GM18868 (cell line): ENCODE measurements around the gene NCOR2.
"Not testable (repeated sequence)": the region's sequence is repeated elsewhere in the genome, so short reads cannot be mapped to it uniquely, and the experiment has no call there.

ENCODE experiments used
- ATAC-seq: cut with Tn5 transposase; IDR thresholded peaks from one replicate; pipeline ENCODE4 v1.9.1; 2021; ENCODE audit warnings: mild to moderate bottlenecking, moderate library complexity; ENCODE audit not compliant: unreplicated experiment

Gene NCOR2

DNA sequence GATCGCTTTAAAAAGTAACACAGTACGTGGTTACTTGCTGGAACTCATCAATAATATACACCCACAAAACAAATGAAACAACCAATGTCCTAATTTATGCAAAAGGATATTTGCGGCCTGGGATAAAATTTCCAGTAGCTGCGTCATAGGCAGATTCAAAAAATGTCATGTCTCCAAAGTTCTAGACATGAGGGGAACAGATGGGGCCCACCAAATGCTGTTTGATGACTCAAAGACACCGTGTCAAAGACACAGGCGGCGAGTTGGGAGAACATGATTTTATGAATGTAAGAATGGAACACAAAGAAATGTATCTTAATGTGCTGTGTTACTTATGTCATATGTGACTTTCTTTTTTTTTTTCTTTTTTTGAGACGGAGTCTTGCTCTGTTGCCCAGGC, 34.3 kb upstream of the NCOR2 start:
- no peak for ATAC-seq

DNA sequence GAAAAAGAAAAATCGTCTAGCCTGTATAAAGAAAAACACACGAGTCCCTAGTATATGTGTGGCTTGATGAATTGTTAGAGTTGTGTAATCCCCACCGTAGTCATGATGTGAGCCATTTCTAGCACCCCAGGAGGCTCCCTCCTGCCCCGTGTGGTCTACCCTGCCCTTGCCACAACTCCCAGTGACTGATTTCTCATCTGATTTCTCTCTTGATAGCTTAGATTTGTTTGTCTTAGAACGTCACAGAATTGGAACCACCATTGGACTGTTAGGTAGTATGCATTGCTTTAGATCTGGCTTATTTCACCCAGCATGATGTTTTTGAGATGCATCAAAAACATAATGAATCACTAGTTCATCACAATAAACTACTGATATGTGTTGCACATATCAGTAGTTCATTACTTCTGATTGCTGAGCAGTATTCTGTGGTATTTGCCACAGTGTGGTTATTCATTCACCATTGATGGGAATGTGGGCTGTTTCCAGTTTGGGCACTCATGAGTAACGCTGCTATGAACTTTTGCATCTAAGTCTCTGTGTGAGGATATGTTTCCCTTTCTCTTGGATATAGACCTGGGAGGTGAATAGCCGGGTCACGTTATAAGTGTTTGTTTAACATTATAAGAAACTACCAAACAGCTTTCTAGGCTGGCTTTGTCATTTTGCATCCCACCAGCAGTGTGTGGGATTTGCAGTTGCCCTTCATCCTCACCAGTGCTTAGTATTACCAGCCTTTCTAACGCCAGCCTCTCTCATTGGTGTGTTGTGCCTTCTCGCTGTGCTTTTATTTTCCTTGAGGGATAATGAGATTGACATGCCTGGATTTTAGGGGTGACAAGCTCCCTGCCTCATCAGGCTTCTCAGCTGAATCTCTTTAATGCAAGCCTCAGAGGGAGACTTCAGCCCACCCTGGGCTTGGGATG, 31.9 kb upstream of the NCOR2 start:
- ATAC-seq: no peak

- ATAC-seq: no peak
Measured at GRCh38 chr12:124597041-124597440, 29.6 kb upstream of the NCOR2 start.

DNA sequence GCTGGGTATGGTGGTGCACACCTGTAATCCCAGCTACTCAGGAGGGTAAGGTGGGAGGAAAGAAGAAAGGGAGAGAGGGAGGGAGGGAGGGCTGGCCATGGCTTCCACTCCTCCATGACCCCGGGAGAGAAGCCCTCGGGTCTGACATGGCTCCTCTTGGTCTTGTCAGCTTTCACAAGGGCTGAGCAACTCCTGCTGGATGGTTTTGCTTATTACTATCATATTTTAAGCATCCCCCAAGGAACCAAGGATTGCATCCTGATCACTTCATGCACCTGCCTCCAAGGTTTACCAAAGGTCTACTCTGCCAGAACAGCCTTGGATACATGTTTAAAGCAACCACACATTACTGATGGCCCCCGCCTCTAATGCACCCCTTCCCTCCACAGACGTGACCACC, 28.0 kb upstream of the NCOR2 start:
- no peak for ATAC-seq

DNA sequence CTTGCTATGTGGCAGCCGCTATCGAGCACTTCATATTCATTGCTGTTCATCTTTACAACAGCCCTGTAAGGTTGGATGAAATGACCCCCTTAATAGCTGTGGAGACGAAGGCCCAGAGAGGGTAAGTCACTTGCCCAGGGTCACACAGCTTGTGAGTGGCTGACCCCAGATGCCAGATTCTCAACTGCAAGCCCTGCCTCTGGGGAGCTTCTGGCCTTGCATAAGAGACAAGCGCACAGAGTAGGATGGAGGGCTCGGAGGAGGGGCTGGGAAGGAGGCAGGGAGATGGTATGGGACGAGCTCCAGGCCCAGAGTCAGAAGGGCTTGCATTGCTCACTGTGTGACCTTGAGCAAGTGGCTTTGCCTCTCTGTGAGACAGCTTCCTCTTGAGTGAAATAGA, 27.4 kb upstream of the NCOR2 start:
- no peak for ATAC-seq

DNA sequence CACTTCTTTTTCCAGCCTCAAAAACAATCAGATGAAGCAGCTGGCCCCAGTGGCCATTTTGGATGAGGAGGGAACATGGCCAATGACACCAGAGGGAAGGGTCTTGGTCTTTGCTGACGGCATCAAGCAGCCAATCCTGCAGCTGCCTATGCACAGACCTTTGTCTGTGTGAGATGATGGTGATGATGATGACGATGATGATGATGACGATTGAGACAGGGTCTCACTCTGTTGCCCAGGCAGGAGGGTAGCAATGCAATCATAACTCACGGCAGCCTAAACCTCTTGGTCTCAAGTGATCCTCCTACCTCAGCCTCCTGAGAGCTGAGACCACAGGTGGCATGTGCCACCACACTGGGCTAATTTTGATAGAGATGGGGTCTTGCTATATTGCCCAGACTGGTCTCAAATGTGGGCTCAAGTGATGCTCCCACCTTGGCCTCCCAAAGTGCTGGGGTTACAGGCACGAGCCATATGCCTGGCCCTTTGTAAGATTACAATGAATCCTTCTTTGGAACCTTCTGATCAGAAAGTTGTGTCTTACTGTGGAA, 26.5 kb upstream of the NCOR2 start:
- ATAC-seq: no peak

- ATAC-seq: no peak
Measured at GRCh38 chr12:124593176-124593575, 25.8 kb upstream of the NCOR2 start.

- peak; percentile 83 for ATAC-seq
Measured at GRCh38 chr12:124592481-124593160, 25.2 kb upstream of the NCOR2 start.

- ATAC-seq: no peak
Measured at GRCh38 chr12:124592050-124592449, 24.6 kb upstream of the NCOR2 start.

DNA sequence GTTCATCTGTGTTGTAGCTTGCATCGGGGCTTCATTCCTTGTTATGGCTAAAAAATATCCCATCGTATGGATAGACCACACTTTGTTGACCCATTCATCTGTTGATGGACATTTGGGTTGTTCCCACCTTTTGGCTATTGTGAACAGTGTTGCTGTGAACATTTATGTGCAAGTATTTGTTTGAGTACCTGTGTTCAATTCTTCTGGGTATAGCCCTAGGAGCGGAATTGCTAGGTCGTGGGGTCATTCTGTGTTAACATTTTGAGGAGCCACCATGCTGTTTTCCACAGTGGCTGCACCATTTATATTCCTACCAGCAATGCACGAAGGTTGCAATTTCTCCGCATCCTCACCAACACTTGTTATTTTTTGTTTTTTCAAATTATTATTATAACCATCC, 23.0 kb upstream of the NCOR2 start:
- ATAC-seq: no peak

DNA sequence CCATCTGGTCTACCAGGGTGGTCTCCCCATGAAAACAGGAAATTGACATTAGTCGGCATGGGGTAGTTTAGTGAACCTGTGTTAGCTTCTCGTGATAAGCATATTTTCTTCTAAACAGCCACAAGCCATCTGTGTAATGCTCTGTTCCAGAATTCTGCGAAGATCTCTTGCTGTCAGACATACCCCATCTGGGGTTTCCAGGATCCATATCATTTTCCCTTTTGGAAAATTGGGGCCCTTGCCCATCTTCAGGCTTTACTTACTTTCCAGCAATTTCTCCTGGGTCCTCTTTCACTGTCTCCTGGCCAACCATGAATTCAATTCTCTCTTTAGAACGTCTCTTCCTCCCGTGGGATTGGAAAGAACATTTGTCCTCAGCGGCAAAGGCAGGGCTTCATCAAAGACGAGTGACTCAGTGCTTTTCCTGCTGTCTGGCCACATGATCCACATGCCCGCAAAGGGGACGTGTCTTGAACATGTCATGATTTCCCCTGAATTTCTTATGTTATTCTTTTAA, 21.4 kb upstream of the NCOR2 start:
- no peak for ATAC-seq

- ATAC-seq: no peak
Measured at GRCh38 chr12:124588018-124588634, 20.7 kb upstream of the NCOR2 start.

- ATAC-seq: no peak
Measured at GRCh38 chr12:124586756-124587155, 19.3 kb upstream of the NCOR2 start.

DNA sequence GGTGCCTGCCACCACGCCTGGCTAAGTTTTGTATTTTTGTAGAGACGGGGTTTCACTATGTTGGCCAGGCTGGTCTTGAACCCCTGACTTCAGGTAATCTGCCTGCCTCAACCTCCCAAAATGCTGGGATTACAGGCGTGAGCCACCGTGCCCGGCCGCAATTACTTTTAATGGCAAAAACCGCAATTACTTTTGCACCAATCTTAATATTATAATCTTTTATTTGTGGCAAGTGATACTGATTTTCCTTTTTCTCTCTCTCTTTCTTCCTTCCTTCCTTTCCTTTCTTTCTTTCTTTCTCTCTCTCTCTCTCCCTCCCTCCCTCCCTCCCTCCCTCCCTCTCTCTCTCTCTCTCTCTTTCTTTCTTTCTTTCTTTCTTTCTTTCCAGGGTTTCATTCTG, 17.1 kb upstream of the NCOR2 start:
- ATAC-seq: not testable (repeated sequence)

DNA sequence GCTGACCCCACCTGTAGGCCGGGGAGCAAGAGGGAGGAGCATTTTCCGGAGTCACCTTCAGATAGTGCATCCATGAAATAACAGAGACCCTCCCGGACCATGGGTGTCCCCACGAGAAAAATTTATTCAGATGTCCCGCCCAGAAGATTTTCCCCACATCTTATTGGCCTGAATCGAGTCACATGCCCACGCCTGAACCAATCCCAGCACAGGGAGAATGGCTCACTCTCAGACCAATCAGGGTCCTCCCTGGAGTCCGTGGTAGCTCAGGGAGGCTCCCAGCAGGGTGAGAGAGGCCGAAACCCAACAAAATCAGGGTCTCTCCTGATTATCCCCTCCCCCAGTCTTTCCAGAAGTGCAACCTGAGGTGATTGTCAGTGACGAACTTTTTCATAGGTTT, 16.4 kb upstream of the NCOR2 start:
- no peak for ATAC-seq

GRCh38 chr12:124582108-124582424, 14.7 kb upstream of the NCOR2 start:
- ATAC-seq: no peak

- ATAC-seq: no peak
Measured at GRCh38 chr12:124581307-124582107, 14.1 kb upstream of the NCOR2 start.

DNA sequence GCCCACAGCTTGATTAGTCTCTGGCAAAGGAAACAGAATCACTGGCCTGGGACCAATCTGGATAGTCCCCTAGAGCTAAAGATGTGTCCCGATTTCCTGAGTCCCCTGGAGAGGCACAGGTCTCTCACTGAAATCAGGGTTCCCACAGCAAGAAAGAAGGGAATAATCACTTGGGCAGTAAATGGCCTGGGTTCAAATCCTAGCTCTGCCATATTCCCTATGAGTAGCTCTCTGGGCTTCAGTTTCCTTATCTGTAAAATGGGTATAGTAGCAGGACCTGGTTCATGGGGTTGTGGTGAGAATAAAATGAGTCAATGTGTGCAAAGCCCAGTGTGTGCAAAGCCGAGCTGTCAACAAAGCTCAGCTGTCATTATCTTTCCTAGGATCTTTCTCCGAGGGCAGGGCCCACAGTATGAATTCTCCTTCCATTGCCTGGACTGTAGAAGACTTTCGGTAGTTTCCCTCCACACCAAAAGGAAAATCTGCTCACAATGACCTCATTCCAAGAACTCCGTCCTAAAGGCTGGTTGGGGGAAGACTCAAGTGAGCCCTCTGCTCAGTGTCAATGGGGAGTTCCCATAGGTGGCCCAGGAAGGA, 12.6 kb upstream of the NCOR2 start:
- no peak for ATAC-seq

- no peak for ATAC-seq
Measured at GRCh38 chr12:124578854-124579253, 11.4 kb upstream of the NCOR2 start.

DNA sequence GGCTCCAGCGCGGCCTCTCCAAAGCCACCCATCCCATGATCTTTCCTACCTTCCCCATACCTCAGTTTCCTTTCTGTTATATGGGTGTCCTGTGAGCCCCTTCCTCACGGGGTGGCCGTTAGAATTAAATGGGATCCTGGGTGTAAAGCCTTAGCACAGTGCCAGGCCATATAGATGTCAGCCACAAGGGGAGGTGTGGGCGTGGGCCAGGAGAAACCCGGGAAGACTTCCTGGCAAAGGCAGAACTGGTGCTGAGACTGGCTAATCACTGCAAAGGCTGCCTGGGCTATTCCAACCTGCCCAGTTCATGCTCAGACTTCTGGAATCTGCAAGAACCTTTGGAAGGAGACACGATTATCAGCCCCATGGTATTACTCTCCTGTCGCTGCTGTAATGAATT, 11.0 kb upstream of the NCOR2 start:
- no peak for ATAC-seq
